AG10803 (cell line): ENCODE results near the gene OPRPN.

Experiments used
- DNase-seq: peaks from one replicate; pipeline ENCODE4 v3.0.0; 2010; ENCODE audit warnings: low read depth
- H3K4me3 ChIP-seq: 2 replicates; pipeline ENCODE4 v1.5.1; 2011; ENCODE audit warnings: mild to moderate bottlenecking, low read length, control low read depth
- TF ChIP-seq, protein P1 (sequence below): conservative IDR thresholded peaks from 2 replicates; pipeline ENCODE4 v1.5.1; 2011; ENCODE audit warnings: mild to moderate bottlenecking, low read length, control low read depth, inconsistent platforms

The OPRPN gene

DNA sequence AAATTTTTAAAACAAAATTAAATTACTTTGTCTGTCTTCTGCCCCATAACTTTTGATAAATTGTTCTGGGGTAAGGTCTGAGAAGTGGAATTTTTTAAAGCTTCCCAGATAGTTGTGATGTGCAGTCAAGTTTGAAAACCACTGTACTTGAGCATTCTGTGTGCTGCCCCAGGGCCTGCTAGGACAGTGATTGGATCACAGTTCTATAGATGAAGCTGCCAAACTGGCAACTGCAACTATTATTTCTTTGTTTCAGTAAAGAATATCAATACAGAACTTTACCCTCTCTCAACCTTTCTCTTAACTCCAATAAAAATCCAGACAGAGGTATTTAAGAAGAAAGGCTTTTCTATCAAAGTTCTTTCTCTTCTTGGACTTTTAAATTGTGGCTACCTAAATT, at the start of gene OPRPN:
TSS of gene OPRPN (plus strand) at position 361 of the 400 bp plus-strand sequence. CDS start 1,346 bp downstream, outside the sequence.
- H3K4me3 ChIP-seq, result no peak within 1 kb of the TSS
- DNase-seq, result no peak
- TF ChIP-seq, protein P1, sequence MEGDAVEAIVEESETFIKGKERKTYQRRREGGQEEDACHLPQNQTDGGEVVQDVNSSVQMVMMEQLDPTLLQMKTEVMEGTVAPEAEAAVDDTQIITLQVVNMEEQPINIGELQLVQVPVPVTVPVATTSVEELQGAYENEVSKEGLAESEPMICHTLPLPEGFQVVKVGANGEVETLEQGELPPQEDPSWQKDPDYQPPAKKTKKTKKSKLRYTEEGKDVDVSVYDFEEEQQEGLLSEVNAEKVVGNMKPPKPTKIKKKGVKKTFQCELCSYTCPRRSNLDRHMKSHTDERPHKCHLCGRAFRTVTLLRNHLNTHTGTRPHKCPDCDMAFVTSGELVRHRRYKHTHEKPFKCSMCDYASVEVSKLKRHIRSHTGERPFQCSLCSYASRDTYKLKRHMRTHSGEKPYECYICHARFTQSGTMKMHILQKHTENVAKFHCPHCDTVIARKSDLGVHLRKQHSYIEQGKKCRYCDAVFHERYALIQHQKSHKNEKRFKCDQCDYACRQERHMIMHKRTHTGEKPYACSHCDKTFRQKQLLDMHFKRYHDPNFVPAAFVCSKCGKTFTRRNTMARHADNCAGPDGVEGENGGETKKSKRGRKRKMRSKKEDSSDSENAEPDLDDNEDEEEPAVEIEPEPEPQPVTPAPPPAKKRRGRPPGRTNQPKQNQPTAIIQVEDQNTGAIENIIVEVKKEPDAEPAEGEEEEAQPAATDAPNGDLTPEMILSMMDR, result no peak

DNA sequence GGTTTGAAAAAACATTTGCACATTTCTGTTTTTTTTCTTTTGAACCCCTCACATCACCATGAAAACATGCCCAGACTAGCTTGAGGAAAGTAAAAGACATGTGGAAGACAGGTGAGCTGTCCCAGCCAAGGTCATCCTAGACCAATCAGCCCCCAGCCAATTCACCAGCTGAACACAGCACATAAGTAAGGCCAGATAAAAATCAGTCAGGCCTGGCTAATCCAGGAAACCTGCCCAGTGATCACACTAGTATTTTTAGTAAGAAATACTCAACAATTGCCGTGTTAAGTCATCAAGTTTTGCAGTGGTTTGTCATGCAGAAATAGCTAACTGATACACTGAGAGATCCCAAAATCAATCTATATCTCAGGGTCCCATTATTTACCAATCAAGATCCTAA, 41.6 kb upstream of the OPRPN start:
- H3K4me3 ChIP-seq, result no peak overlapping the region
- TF ChIP-seq, protein P1, result no peak

GRCh38 chr4:70359115-70359661, 38.6 kb upstream of the OPRPN start:
- DNase-seq, result no peak
- H3K4me3 ChIP-seq, result no peak overlapping the region
- TF ChIP-seq, protein P1, result no peak

More for the DNA sequence above, 41.6 kb upstream of the OPRPN start:
- no peak for DNase-seq

GRCh38 chr4:70360460-70360859, 37.3 kb upstream of the OPRPN start, which contains the start of gene SMR3A:
Gene SMR3A (plus strand): TSS chr4:70360760. CDS start chr4:70362116, 1,356 bp downstream.
- TF ChIP-seq, protein P1, result no peak
- DNase-seq, result no peak

GRCh38 chr4:70364002-70364401, 33.7 kb upstream of the OPRPN start:
- H3K4me3 ChIP-seq, result no peak overlapping the region
- TF ChIP-seq, protein P1, result no peak
- DNase-seq, result no peak

More at GRCh38 chr4:70360460-70360859, 37.3 kb upstream of the OPRPN start, which contains the start of gene SMR3A:
- no peak within 1 kb of the TSS for H3K4me3 ChIP-seq

DNA sequence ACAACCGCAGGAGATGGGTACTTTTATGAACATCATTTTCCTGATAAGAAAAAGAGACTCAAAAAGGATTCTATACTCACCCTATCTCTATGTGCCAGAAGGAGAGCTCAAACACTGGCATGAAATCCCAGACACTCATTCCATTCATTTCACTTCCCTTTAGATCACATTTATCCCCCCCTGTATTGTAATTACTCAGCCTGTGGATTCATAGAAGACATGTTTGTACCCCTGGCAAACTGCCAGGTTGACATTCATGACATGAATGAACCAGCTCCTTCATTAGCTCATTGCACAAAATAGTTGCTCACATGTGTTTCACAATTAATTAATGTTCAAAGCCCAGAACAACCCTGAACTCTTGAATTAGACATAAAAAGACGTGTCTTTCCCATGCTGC, 32.3 kb upstream of the OPRPN start:
- TF ChIP-seq, protein P1, result no peak
- no peak for DNase-seq
- no peak overlapping the region for H3K4me3 ChIP-seq

- TF ChIP-seq, protein P1, result no peak
- no peak overlapping the region for H3K4me3 ChIP-seq
- DNase-seq, result no peak
These were observed 29.9 kb upstream of the OPRPN start for GRCh38 chr4:70367813-70368212.
